GM12872 (cell line): ENCODE measurements around the gene ABITRAM.

ENCODE experiments used
- CTCF ChIP-seq: IDR thresholded peaks from 3 replicates; pipeline ENCODE4 v1.5.1; 2011; ENCODE audit warnings: low read depth, mild to moderate bottlenecking, low read length, moderate library complexity; ENCODE audit not compliant: insufficient read depth

ABITRAM gene

GRCh38 chr9:108919517-108919916 is 14.7 kb upstream of the ABITRAM start:
- no peak for TF ChIP-seq CTCF

GRCh38 chr9:108921200-108921599 is 13.0 kb upstream of the ABITRAM start:
- TF ChIP-seq CTCF = no peak

- TF ChIP-seq CTCF = no peak
These were observed 9.7 kb upstream of the ABITRAM start for GRCh38 chr9:108924466-108924865.

- TF ChIP-seq CTCF = no peak
These were observed 5.8 kb upstream of the ABITRAM start for GRCh38 chr9:108928386-108928785.

GRCh38 chr9:108933231-108933717 is 926 bp upstream of the ABITRAM start:
- no peak for TF ChIP-seq CTCF

- TF ChIP-seq CTCF = peak; percentile 33; the same call in 2 of the 3 replicates
These were observed 380 bp upstream of the ABITRAM start, which contains the start of gene ELP1 for GRCh38 chr9:108933718-108934322. TSS of gene ELP1 (minus strand) at chr9:108934124. CDS start at chr9:108931146, 2,978 bp downstream.

- TF ChIP-seq CTCF = no peak
These were observed 3.5 kb downstream of the ABITRAM start for GRCh38 chr9:108937561-108938305.
